Activated naive CD4-positive, alpha-beta T cell treated with anti-CD3 and anti-CD28 coated beads, Interleukin-2, amount 50 U/mL, for 16 hours (primary cell): ENCODE measurements around the gene MYO5B.
"Not testable (repeated sequence)": the region's sequence is repeated elsewhere in the genome, so short reads cannot be mapped to it uniquely, and the experiment has no call there.

ENCODE experiments used
- DNase-seq: peaks from one replicate; pipeline ENCODE4 v3.0.0-alpha.2; 2020

Gene MYO5B

GRCh38 chr18:50096766-50097435, 98.0 kb downstream of the MYO5B start:
- no peak for DNase-seq

- DNase-seq, result not testable (repeated sequence)
Observed at GRCh38 chr18:50094786-50095185, 100.2 kb downstream of the MYO5B start.

- no peak for DNase-seq
Observed at GRCh38 chr18:50094221-50094773, 100.7 kb downstream of the MYO5B start.

- DNase-seq, result no peak
Observed at GRCh38 chr18:50093366-50094064, 101.4 kb downstream of the MYO5B start.

- no peak for DNase-seq
Observed at GRCh38 chr18:50092245-50092805, 102.6 kb downstream of the MYO5B start.

- DNase-seq, result no peak
Observed at GRCh38 chr18:50091509-50092244, 103.3 kb downstream of the MYO5B start.

GRCh38 chr18:50090370-50091312, 104.3 kb downstream of the MYO5B start:
- DNase-seq, result no peak

- no peak for DNase-seq
Observed at GRCh38 chr18:50089702-50090101, 105.2 kb downstream of the MYO5B start.

GRCh38 chr18:50083708-50084107, 111.2 kb downstream of the MYO5B start:
- DNase-seq, result no peak

GRCh38 chr18:50080932-50081560, 113.9 kb downstream of the MYO5B start:
- no peak for DNase-seq

GRCh38 chr18:50080316-50080715, 114.6 kb downstream of the MYO5B start:
- DNase-seq, result no peak

- DNase-seq, result no peak
Observed at GRCh38 chr18:50079571-50080295, 115.2 kb downstream of the MYO5B start.

GRCh38 chr18:50076277-50076676, 118.7 kb downstream of the MYO5B start:
- no peak for DNase-seq

- no peak for DNase-seq
Observed at GRCh38 chr18:50075772-50076171, 119.2 kb downstream of the MYO5B start.

- no peak for DNase-seq
Observed at GRCh38 chr18:50074404-50074803, 120.5 kb downstream of the MYO5B start.

- DNase-seq, result no peak
Observed at GRCh38 chr18:50073319-50073718, 121.6 kb downstream of the MYO5B start.

- no peak for DNase-seq
Observed at GRCh38 chr18:50072146-50072545, 122.8 kb downstream of the MYO5B start.

- DNase-seq, result no peak
Observed at GRCh38 chr18:50071397-50071796, 123.5 kb downstream of the MYO5B start.

GRCh38 chr18:50069422-50069821, 125.5 kb downstream of the MYO5B start:
- DNase-seq, result no peak

- no peak for DNase-seq
Observed at GRCh38 chr18:50065527-50065926, 129.4 kb downstream of the MYO5B start.

- DNase-seq, result no peak
Observed at GRCh38 chr18:50065039-50065438, 129.9 kb downstream of the MYO5B start.
